SK-N-SH (cell line): ENCODE measurements around the gene CNTNAP2. TPM values are rescaled to one million over a fixed set of nuclear protein-coding genes. Genes with fewer than 3 reads are reported as not detected.

Experiments used
- CTCF ChIA-PET: fragments of 300-600, 350-600 bp; formaldehyde crosslinking; extraction: SDS; loops from one replicate; lab custom pipeline; 2021; lab: Yijun Ruan, JAX
- POLR2A ChIA-PET: fragments of 350-600 bp; sonication (Branson Sonifier 250); formaldehyde crosslinking; extraction: SDS; loops from one replicate; lab custom pipeline; 2020; ENCODE audit warnings: antibody characterized with exemption, inconsistent platforms; lab: Yijun Ruan, JAX
- DNase-seq: peaks from one replicate; pipeline ENCODE4 v3.0.0; 2012
- H2AFZ ChIP-seq: fragments of 200-600 bp; sonication (generic); 2 replicates; pipeline ENCODE4 v1.8.1; 2016; ENCODE audit warnings: antibody characterized with exemption, mild to moderate bottlenecking, low read depth
- H3F3A ChIP-seq: fragments of 200-600 bp; sonication (generic); replicated peaks from 2 replicates; pipeline ENCODE3; 2016; ENCODE audit warnings: antibody characterized with exemption, mild to moderate bottlenecking; ENCODE audit not compliant: insufficient read depth
- H3K27ac ChIP-seq, 2 experiments: fragments of 200-500 bp in 1 of 2; fragments of 200-600 bp in 1 of 2; sonication (Bioruptor generic) in 1 of 2; sonication (generic), shearing (Covaris generic) in 1 of 2; 2 replicates each; pipeline versions ENCODE4 v1.5.1 to v1.6.1; 2014 to 2016; ENCODE audit warnings: low read depth in 2 of 2, inconsistent platforms in 1 of 2, low read length in 1 of 2, mild to moderate bottlenecking in 1 of 2, mixed read lengths in 1 of 2
- H3K27me3 ChIP-seq: fragments of 200-600 bp; sonication (generic), shearing (Covaris generic); 2 replicates; pipeline ENCODE4 v1.6.1; 2016; ENCODE audit warnings: mixed run types; ENCODE audit not compliant: insufficient read depth
- H3K36me3 ChIP-seq, 2 experiments: fragments of 200-500 bp in 1 of 2; fragments of 200-600 bp in 1 of 2; sonication (Bioruptor generic) in 1 of 2; sonication (generic) in 1 of 2; replicated peaks in 1 of 2; 2 replicates each; pipeline versions ENCODE3 to v1.5.1; 2014 to 2016; ENCODE audit warnings: low read length in 1 of 2, mild to moderate bottlenecking in 1 of 2; ENCODE audit not compliant: insufficient read depth in 2 of 2, control insufficient read depth in 1 of 2
- H3K4me1 ChIP-seq, 2 experiments: fragments of 200-500 bp in 1 of 2; fragments of 200-600 bp in 1 of 2; sonication (Bioruptor generic) in 1 of 2; sonication (generic), shearing (Covaris generic) in 1 of 2; 2 replicates each; pipeline versions ENCODE4 v1.5.1 to v1.6.1; 2014 to 2016; ENCODE audit warnings: low read depth in 1 of 2, low read length in 1 of 2, mixed run types in 1 of 2; ENCODE audit not compliant: insufficient read depth in 2 of 2, control insufficient read depth in 1 of 2
- H3K4me2 ChIP-seq: fragments of 200-600 bp; sonication (generic), shearing (Covaris generic); 2 replicates; pipeline ENCODE4 v1.6.1; 2017; ENCODE audit warnings: mixed run types
- H3K4me3 ChIP-seq, 2 experiments: fragments of 200-500 bp in 1 of 2; fragments of 200-600 bp in 1 of 2; sonication (Bioruptor generic) in 1 of 2; sonication (generic), shearing (Covaris generic) in 1 of 2; 2 replicates each; pipeline versions ENCODE4 v1.5.1 to v1.8.1; 2014 to 2016; ENCODE audit warnings: low read depth in 2 of 2, inconsistent platforms in 1 of 2, low read length in 1 of 2, mild to moderate bottlenecking in 1 of 2, mixed read lengths in 1 of 2, moderate library complexity in 1 of 2
- H3K79me2 ChIP-seq: fragments of 200-600 bp; sonication (generic); 2 replicates; pipeline ENCODE4 v1.8.1; 2017; ENCODE audit warnings: mild to moderate bottlenecking; ENCODE audit not compliant: insufficient read depth
- H3K9ac ChIP-seq: fragments of 200-600 bp; sonication (generic); 2 replicates; pipeline ENCODE4 v1.6.1; 2017; ENCODE audit warnings: mixed run types
- H3K9me2 ChIP-seq: fragments of 200-600 bp; sonication (generic); 2 replicates; pipeline ENCODE4 v1.6.1; 2017; ENCODE audit warnings: mixed run types
- H3K9me3 ChIP-seq: fragments of 200-600 bp; sonication (generic); 2 replicates; pipeline ENCODE4 v1.6.1; 2017; ENCODE audit warnings: mixed run types, mild to moderate bottlenecking, moderate library complexity
- H4K20me1 ChIP-seq: fragments of 200-600 bp; sonication (generic); 2 replicates; pipeline ENCODE4 v1.6.1; 2017; ENCODE audit warnings: mild to moderate bottlenecking, mixed run types; ENCODE audit not compliant: insufficient read depth
- FOXJ3 ChIP-seq: sonication (generic); formaldehyde crosslinking; IDR thresholded peaks from 2 replicates; pipeline ENCODE4 v1.5.1; 2020; ENCODE audit warnings: mild to moderate bottlenecking, missing genetic modification reagents
- FOXM1 ChIP-seq: IDR thresholded peaks from 2 replicates; pipeline ENCODE4 v1.4.0; 2012; ENCODE audit warnings: low read depth, mild to moderate bottlenecking
- GATA2 ChIP-seq: sonication (generic); formaldehyde crosslinking; IDR thresholded peaks from 2 replicates; pipeline ENCODE4 v1.5.0; 2020; ENCODE audit warnings: mild to moderate bottlenecking, missing genetic modification reagents
- IRF3 ChIP-seq: fragments of 150-350 bp; IDR thresholded peaks from 2 replicates; pipeline ENCODE4 v1.6.1; 2016; ENCODE audit warnings: mild to moderate bottlenecking, low read depth, low read length
- JUND ChIP-seq: IDR thresholded peaks from 2 replicates; pipeline ENCODE4 v1.4.0; 2012
- MXI1 ChIP-seq: IDR thresholded peaks from 2 replicates; pipeline ENCODE4 v1.6.1; 2012; ENCODE audit warnings: mild to moderate bottlenecking, low read depth, low read length, improper control_type of control experiment
- NFIC ChIP-seq: IDR thresholded peaks from 2 replicates; pipeline ENCODE4 v1.4.0; 2012; ENCODE audit warnings: borderline replicate concordance
- POLR2AphosphoS5 ChIP-seq: IDR thresholded peaks from 2 replicates; pipeline ENCODE4 v1.6.1; 2012; ENCODE audit warnings: low read depth, low read length
- RXRA ChIP-seq: IDR thresholded peaks from 2 replicates; pipeline ENCODE4 v1.4.0; 2012; ENCODE audit warnings: low read depth, mild to moderate bottlenecking, borderline replicate concordance
- TCF12 ChIP-seq: IDR thresholded peaks from 2 replicates; pipeline ENCODE4 v1.4.0; 2012
- USF2 ChIP-seq: fragments of 150-350 bp; IDR thresholded peaks from 2 replicates; pipeline ENCODE4 v1.6.1; 2017; ENCODE audit warnings: antibody characterized with exemption, low read length, low read depth, borderline replicate concordance
- ZBTB33 ChIP-seq: IDR thresholded peaks from 2 replicates; pipeline ENCODE4 v1.4.0; 2012; ENCODE audit warnings: low read depth, borderline replicate concordance
- WGBS: methylation state at CpG from one replicate; pipeline ENCODE4 v1.1.6; 2017; ENCODE audit warnings: low lambda C conversion rate; 5-methylcytosine and 5-hydroxymethylcytosine counted together
- polyA plus RNA-seq, 3 experiments: library from polyadenylated mRNA; depleted of rRNA; stranded (reverse); fragments of >200 nt; gene quantifications; 2 replicates each; pipeline ENCODE4 v1.2.3, GENCODE V29; 2012
- TF ChIP-seq, protein P1 (sequence below): fragments of 200-600 bp; sonication (generic); IDR thresholded peaks from 2 replicates; pipeline ENCODE4 v1.6.1; 2017; ENCODE audit warnings: antibody characterized with exemption, mild to moderate bottlenecking, moderate library complexity

Gene CNTNAP2
- polyA plus RNA-seq, 1 of the 3 experiments (the other 2 are of a cell fraction): 3.4 TPM

GRCh38 chr7:148223738-148224137 lies 2107.1 kb downstream of the CNTNAP2 start:
- Histone ChIP-seq H3K9me2 (no peaks in the 10 kb centered on the region), H3K9ac (no peak overlapping the region), H3K27ac (no peak overlapping the region), H3K4me3 (no peak overlapping the region), H2AFZ (no peak overlapping the region), H3F3A (no peaks in the 10 kb centered on the region), H3K9me3 (no peaks in the 10 kb centered on the region), H3K36me3 (no peaks in the 10 kb centered on the region), H3K4me2 (no peak overlapping the region), H3K79me2 (no peaks in the 10 kb centered on the region), H3K27me3 (no peaks in the 10 kb centered on the region), H3K4me1 (no peaks in the 10 kb centered on the region), H4K20me1 (no peaks in the 10 kb centered on the region)
- POLR2A ChIA-PET: no interaction called here
- no peak for DNase-seq
- 68% methylated on average over 3 of the region's 3 CpGs for WGBS
- CTCF ChIA-PET: no interaction called here
- TF ChIP-seq, protein P1, sequence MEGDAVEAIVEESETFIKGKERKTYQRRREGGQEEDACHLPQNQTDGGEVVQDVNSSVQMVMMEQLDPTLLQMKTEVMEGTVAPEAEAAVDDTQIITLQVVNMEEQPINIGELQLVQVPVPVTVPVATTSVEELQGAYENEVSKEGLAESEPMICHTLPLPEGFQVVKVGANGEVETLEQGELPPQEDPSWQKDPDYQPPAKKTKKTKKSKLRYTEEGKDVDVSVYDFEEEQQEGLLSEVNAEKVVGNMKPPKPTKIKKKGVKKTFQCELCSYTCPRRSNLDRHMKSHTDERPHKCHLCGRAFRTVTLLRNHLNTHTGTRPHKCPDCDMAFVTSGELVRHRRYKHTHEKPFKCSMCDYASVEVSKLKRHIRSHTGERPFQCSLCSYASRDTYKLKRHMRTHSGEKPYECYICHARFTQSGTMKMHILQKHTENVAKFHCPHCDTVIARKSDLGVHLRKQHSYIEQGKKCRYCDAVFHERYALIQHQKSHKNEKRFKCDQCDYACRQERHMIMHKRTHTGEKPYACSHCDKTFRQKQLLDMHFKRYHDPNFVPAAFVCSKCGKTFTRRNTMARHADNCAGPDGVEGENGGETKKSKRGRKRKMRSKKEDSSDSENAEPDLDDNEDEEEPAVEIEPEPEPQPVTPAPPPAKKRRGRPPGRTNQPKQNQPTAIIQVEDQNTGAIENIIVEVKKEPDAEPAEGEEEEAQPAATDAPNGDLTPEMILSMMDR: no peak
- TF ChIP-seq MXI1 (no peak), NFIC (no peak), JUND (no peak), RXRA (no peak), FOXJ3 (CRISPR knock-in tag) (no peak), USF2 (no peak)

DNA sequence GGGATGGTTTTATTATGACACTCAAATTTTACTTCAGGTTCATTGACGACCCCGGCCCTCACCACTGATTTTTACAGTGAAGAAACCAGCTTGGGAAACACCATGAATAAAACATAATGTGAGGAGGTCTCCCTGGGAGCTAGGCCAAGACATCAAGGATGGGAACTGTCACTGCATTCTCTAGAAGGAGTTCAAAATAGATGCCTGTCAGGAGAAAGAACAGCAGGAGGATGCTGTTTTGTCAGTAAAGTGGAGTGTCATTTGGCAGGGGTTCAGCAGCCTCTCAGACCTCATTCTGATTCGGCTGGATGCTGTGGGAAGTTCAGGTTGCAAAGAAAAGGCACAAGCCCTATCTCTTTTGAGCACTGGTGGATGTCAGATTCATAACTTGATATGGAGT lies 2113.7 kb downstream of the CNTNAP2 start:
- H2AFZ ChIP-seq: no peak overlapping the region
- no peaks in the 10 kb centered on the region for H3K79me2 ChIP-seq
- ChIA-PET POLR2A (no interaction called here), CTCF (interaction anchor here (0.9 to 4.0 kb wide), 2 partner anchors 9 to 12 kb away, joined by 3 to 29 read pairs; no protein-coding TSS in a partner anchor)
- H3K36me3 ChIP-seq: no peaks in the 10 kb centered on the region
- H3K9ac ChIP-seq: no peak overlapping the region
- H3K4me1 ChIP-seq: peaks cover 0 to 5% of the 10 kb centered on the region in 2 experiments; a peak in 1 of 4 replicates
- DNase-seq: peak; percentile 40
- H4K20me1 ChIP-seq: no peaks in the 10 kb centered on the region
- TF ChIP-seq GATA2 (CRISPR knock-in tag) (peak; percentile 37; the same call in 1 of the 2 replicates), TCF12 (no peak)
- no peak overlapping the region for H3K4me2 ChIP-seq
- no peak overlapping the region for H3K27ac ChIP-seq
- H3K9me2 ChIP-seq: no peaks in the 10 kb centered on the region
- 33% methylated on average over 3 of the region's 3 CpGs for WGBS
- no peaks in the 10 kb centered on the region for H3K9me3 ChIP-seq
- H3K4me3 ChIP-seq: no peak overlapping the region
- H3K27me3 ChIP-seq: no peaks in the 10 kb centered on the region
- no peaks in the 10 kb centered on the region for H3F3A ChIP-seq

DNA sequence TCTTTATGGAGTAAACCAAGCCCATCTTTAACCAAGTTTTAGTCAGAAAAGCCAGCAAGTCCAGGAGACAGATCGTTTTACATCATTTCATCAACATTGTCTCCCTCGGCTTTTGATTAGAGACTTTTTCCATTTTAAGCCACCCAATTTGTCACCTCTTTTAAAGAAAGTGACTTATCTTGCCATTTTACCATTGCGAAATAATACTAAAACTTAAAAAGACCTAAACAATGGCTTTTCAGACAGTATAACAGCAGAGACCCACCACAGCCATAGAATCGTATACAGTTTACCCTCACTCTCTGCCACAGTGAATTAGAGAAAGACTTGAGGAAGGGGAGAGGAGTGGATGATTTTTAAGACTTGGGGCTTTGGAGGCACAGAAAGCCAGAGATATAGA lies 2114.3 kb downstream of the CNTNAP2 start:
- no peaks in the 10 kb centered on the region for H3K9me3 ChIP-seq
- H4K20me1 ChIP-seq: no peaks in the 10 kb centered on the region
- H3K27me3 ChIP-seq: no peaks in the 10 kb centered on the region
- H3K27ac ChIP-seq: no peak overlapping the region
- H3K36me3 ChIP-seq: no peaks in the 10 kb centered on the region
- H3K79me2 ChIP-seq: no peaks in the 10 kb centered on the region
- no peaks in the 10 kb centered on the region for H3F3A ChIP-seq
- peaks cover 0 to 5% of the 10 kb centered on the region in 2 experiments; a peak in 1 of 4 replicates for H3K4me1 ChIP-seq
- no peak overlapping the region for H2AFZ ChIP-seq
- H3K4me2 ChIP-seq: no peak overlapping the region
- ChIA-PET CTCF (interaction anchor here (4.0 kb wide), 1 partner anchor 11 kb away, joined by 29 read pairs; no protein-coding TSS in a partner anchor), POLR2A (no interaction called here)
- no peak for DNase-seq
- H3K9ac ChIP-seq: no peak overlapping the region
- no peak overlapping the region for H3K4me3 ChIP-seq
- no peaks in the 10 kb centered on the region for H3K9me2 ChIP-seq
- 56% methylated on average over 4 of the region's 4 CpGs for WGBS
- TF ChIP-seq FOXM1 (no peak), GATA2 (CRISPR knock-in tag) (no peak), IRF3 (no peak), ZBTB33 (no peak), POLR2AphosphoS5 (no peak)
- TF ChIP-seq, protein P1: no peak
